ENCODE results near the gene GATA6. TPM values are rescaled to one million over a fixed set of nuclear protein-coding genes. Genes with fewer than 3 reads are reported as not detected.
A peak's percentile ranks its signal among the peaks of the same experiment; 100 is the strongest.

GATA6 gene
- total RNA-seq, 4 donors from 2014 or later: 49.7 to 223 (median 65.7) TPM

GRCh38 chr18:22175346-22175745 is 6.0 kb downstream of the GATA6 start:
- intact Hi-C loops (cut with DNase I; ENCODE audit: low total_unique reads): no loop called here
- Histone ChIP-seq H3K4me1 (peaks cover 3 to 58% (median 16%) of the 10 kb centered on the region in 4 donors), H3K27ac (peak overlapping the region; percentile 66 to 96 (median 82)), H3K4me3 (peak overlapping the region in 3 of 4 donors; percentile 77 to 86 (median 82)), H3K36me3 (no peaks in the 10 kb centered on the region), H3K27me3 (peaks cover 88% of the 10 kb centered on the region), H3K9me3 (no peaks in the 10 kb centered on the region)
- TF ChIP-seq POLR2AphosphoS5 (IDR thresholded peaks at IDR 0.05): no peak
- TF ChIP-seq POLR2A (IDR thresholded peaks at IDR 0.05): no peak
- TF ChIP-seq, protein P1, sequence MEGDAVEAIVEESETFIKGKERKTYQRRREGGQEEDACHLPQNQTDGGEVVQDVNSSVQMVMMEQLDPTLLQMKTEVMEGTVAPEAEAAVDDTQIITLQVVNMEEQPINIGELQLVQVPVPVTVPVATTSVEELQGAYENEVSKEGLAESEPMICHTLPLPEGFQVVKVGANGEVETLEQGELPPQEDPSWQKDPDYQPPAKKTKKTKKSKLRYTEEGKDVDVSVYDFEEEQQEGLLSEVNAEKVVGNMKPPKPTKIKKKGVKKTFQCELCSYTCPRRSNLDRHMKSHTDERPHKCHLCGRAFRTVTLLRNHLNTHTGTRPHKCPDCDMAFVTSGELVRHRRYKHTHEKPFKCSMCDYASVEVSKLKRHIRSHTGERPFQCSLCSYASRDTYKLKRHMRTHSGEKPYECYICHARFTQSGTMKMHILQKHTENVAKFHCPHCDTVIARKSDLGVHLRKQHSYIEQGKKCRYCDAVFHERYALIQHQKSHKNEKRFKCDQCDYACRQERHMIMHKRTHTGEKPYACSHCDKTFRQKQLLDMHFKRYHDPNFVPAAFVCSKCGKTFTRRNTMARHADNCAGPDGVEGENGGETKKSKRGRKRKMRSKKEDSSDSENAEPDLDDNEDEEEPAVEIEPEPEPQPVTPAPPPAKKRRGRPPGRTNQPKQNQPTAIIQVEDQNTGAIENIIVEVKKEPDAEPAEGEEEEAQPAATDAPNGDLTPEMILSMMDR (IDR thresholded peaks at IDR 0.05): no peak
- no peak for TF ChIP-seq EP300 (IDR thresholded peaks at IDR 0.05; ENCODE audit: low read depth)
- DNase-seq: no peak
- 47 to 51% methylated on average over 4 of the region's 4 CpGs for WGBS, 2 donors (ENCODE audit: low coverage in 1 of 2)
- in situ Hi-C loops (cut with MboI; ENCODE audit: low pct_ligation_motif_present in 1 of 4, low pct_unique_long_range_greater_than_20kb in 1 of 4, low sequenced_read_pairs in 3 of 4): no loop called here

- Histone ChIP-seq H3K27ac (peak overlapping the region; percentile 66 to 96 (median 84)), H3K4me3 (peak overlapping the region in 3 of 4 donors; percentile 18 to 86 (median 28)), H3K4me1 (peaks cover 0 to 60% (median 19%) of the 10 kb centered on the region in 4 donors), H3K9me3 (no peaks in the 10 kb centered on the region), H3K27me3 (peaks cover 84% of the 10 kb centered on the region), H3K36me3 (no peaks in the 10 kb centered on the region)
- TF ChIP-seq, protein P1 (IDR thresholded peaks at IDR 0.05): no peak
- TF ChIP-seq POLR2AphosphoS5 (IDR thresholded peaks at IDR 0.05): peak in 1 of 3 donors; percentile 6
- peak; percentile 52 for DNase-seq
- intact Hi-C loops (cut with DNase I; ENCODE audit: low total_unique reads) (no loop called here), in situ Hi-C loops (cut with MboI; ENCODE audit: low pct_ligation_motif_present in 1 of 4, low pct_unique_long_range_greater_than_20kb in 1 of 4, low sequenced_read_pairs in 3 of 4) (no loop called here)
- 22 to 25% methylated on average over 2 to 67 of the region's 71 CpGs for WGBS, 2 donors (ENCODE audit: low coverage in 1 of 2)
These were observed 7.3 kb downstream of the GATA6 start for GRCh38 chr18:22176420-22177326.

DNA sequence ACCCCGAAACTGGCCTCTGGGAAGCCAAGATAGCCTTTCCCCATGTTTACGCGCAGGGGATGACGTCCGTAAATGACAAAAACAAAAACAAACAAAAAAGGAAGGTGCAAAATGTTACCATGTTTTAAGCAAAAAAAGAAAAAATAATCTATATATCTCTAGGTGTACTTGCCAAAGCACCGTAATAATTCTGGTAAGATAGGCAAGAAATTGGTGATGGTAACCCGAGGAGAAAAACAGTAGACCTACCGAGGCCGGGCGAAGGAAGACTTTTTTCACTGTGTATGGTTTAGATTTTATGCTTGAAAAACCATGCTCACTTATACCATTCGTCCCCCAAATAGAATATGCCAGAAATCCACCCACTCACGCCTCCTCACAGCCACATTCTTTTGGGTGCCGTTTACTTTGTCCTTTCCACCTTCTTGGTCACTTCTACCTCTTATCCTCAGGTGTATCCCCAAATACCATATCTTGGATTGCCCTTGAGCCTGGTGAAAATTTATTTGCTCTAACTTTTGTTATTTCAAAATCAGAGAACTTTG is 8.0 kb downstream of the GATA6 start:
- H3K4me3 ChIP-seq: peak overlapping the region in 3 of 4 donors; percentile 18 to 86 (median 28)
- H3K9me3 ChIP-seq: no peaks in the 10 kb centered on the region
- WGBS, 2 donors (ENCODE audit: low coverage in 1 of 2): 40 to 71% methylated on average over 7 to 13 of the region's 13 CpGs
- no peak for DNase-seq
- no peaks in the 10 kb centered on the region for H3K36me3 ChIP-seq
- in situ Hi-C loops (cut with MboI; ENCODE audit: low pct_ligation_motif_present in 1 of 4, low pct_unique_long_range_greater_than_20kb in 1 of 4, low sequenced_read_pairs in 3 of 4): no loop called here
- H3K27ac ChIP-seq: peak overlapping the region; percentile 66 to 96 (median 84)
- H3K27me3 ChIP-seq: peaks cover 80% of the 10 kb centered on the region
- intact Hi-C loops (cut with DNase I; ENCODE audit: low total_unique reads): no loop called here
- peaks cover 2 to 67% (median 22%) of the 10 kb centered on the region in 4 donors for H3K4me1 ChIP-seq
- TF ChIP-seq, protein P1 (IDR thresholded peaks at IDR 0.05): no peak
- TF ChIP-seq POLR2A (IDR thresholded peaks at IDR 0.05) (no peak), EP300 (IDR thresholded peaks at IDR 0.05; ENCODE audit: low read depth) (no peak), POLR2AphosphoS5 (IDR thresholded peaks at IDR 0.05) (no peak)

- peak overlapping the region; percentile 70 to 96 (median 84) for H3K27ac ChIP-seq
- peaks cover 3 to 84% (median 29%) of the 10 kb centered on the region in 4 donors for H3K4me1 ChIP-seq
- peaks cover 63% of the 10 kb centered on the region for H3K27me3 ChIP-seq
- no peak overlapping the region for H3K4me3 ChIP-seq
- in situ Hi-C loops (cut with MboI; ENCODE audit: low pct_ligation_motif_present in 1 of 4, low pct_unique_long_range_greater_than_20kb in 1 of 4, low sequenced_read_pairs in 3 of 4) (no loop called here), intact Hi-C loops (cut with DNase I; ENCODE audit: low total_unique reads) (no loop called here)
- TF ChIP-seq POLR2AphosphoS5 (IDR thresholded peaks at IDR 0.05): peak in 2 of 3 donors; percentile 78 to 81
- TF ChIP-seq EP300 (IDR thresholded peaks at IDR 0.05; ENCODE audit: low read depth): peak; percentile 2
- TF ChIP-seq, protein P1 (IDR thresholded peaks at IDR 0.05): no peak
- TF ChIP-seq POLR2A (IDR thresholded peaks at IDR 0.05): peak; percentile 40
- no peaks in the 10 kb centered on the region for H3K9me3 ChIP-seq
- no peaks in the 10 kb centered on the region for H3K36me3 ChIP-seq
- DNase-seq: no peak
These were observed 9.8 kb downstream of the GATA6 start for GRCh38 chr18:22179174-22179573.
